ENCODE results near the gene PDE1A. TPM values are rescaled to one million over a fixed set of nuclear protein-coding genes. Genes with fewer than 3 reads are reported as not detected.

The PDE1A gene
- total RNA-seq, 1 experiment from 2014 or later: not detected

- Histone ChIP-seq H2AFZ (ENCODE audit: low read length) (no peak overlapping the region), H3K27me3 (ENCODE audit: low read length) (no peaks in the 10 kb centered on the region; the same call in 1 of the 2 replicates), H3K4me2 (ENCODE audit: low read length) (no peak overlapping the region), H3K9me3 (ENCODE audit: low read length) (0 out of 2 replicates have a peak, but pooled peaks cover 4% of the 10 kb centered on the region), H3K4me3 (ENCODE audit: low read length) (no peak overlapping the region), H3K9me2 (replicated peaks; ENCODE audit: low read length) (no peaks in the 10 kb centered on the region), H3K36me3 (ENCODE audit: low read depth, low read length) (no peaks in the 10 kb centered on the region), H3K27ac (ENCODE audit: low read length) (no peak overlapping the region), H3F3A (ENCODE audit: low read length, unreplicated experiment) (no peaks in the 10 kb centered on the region), H4K20me1 (ENCODE audit: low read length) (no peaks in the 10 kb centered on the region), H3K79me2 (ENCODE audit: low read length) (no peaks in the 10 kb centered on the region), H3K4me1 (ENCODE audit: insufficient read depth, low read length) (no peaks in the 10 kb centered on the region), H3K9ac (ENCODE audit: low read length) (no peak overlapping the region)
- DNase-seq (no peak), ATAC-seq (no peak)
- intact Hi-C loops (cut with micrococcal nuclease): no loop called here
- no TSS peak for BruUV-seq (replicated peaks)
- ChIA-PET CTCF (no interaction called here), POLR2A (ENCODE audit: unreplicated experiment) (no interaction called here)
- TF ChIP-seq EZH2 (IDR thresholded peaks at IDR 0.05; ENCODE audit: low read length, unreplicated experiment): no peak
- TF ChIP-seq CTCF (conservative IDR thresholded peaks at IDR 0.05; ENCODE audit: low read depth, low read length): no peak
- no peak for TF ChIP-seq EZH2phosphoT487 (IDR thresholded peaks at IDR 0.05; ENCODE audit: borderline replicate concordance, low read length)
These were observed 96.2 kb downstream of the PDE1A start for GRCh38 chr2:182330451-182331305.

- POLR2A ChIA-PET (ENCODE audit: unreplicated experiment): no interaction called here
- BruUV-seq (replicated peaks): no TSS peak
- Histone ChIP-seq H3K27me3 (ENCODE audit: low read length) (0 out of 2 replicates have a peak, but pooled peaks cover 5% of the 10 kb centered on the region), H2AFZ (ENCODE audit: low read length) (no peak overlapping the region), H3K4me2 (ENCODE audit: low read length) (no peak overlapping the region), H3K79me2 (ENCODE audit: low read length) (no peaks in the 10 kb centered on the region), H3K9me3 (ENCODE audit: low read length) (0 out of 2 replicates have a peak, but pooled peaks cover 4% of the 10 kb centered on the region), H3K36me3 (ENCODE audit: low read depth, low read length) (no peaks in the 10 kb centered on the region), H3K9me2 (replicated peaks; ENCODE audit: low read length) (no peaks in the 10 kb centered on the region), H4K20me1 (ENCODE audit: low read length) (no peaks in the 10 kb centered on the region), H3K27ac (ENCODE audit: low read length) (no peak overlapping the region), H3F3A (ENCODE audit: low read length, unreplicated experiment) (no peaks in the 10 kb centered on the region), H3K4me3 (ENCODE audit: low read length) (no peak overlapping the region), H3K9ac (ENCODE audit: low read length) (no peak overlapping the region), H3K4me1 (ENCODE audit: insufficient read depth, low read length) (no peaks in the 10 kb centered on the region)
- intact Hi-C loops (cut with micrococcal nuclease): no loop called here
- CTCF ChIA-PET: no interaction called here
- TF ChIP-seq EZH2phosphoT487 (IDR thresholded peaks at IDR 0.05; ENCODE audit: borderline replicate concordance, low read length) (no peak), CTCF (conservative IDR thresholded peaks at IDR 0.05; ENCODE audit: low read depth, low read length) (no peak), EZH2 (IDR thresholded peaks at IDR 0.05; ENCODE audit: low read length, unreplicated experiment) (no peak)
- no peak for ATAC-seq
- DNase-seq: no peak
These were observed 102.2 kb downstream of the PDE1A start for GRCh38 chr2:182324665-182325064.

- CTCF ChIA-PET: no interaction called here
- intact Hi-C loops (cut with micrococcal nuclease): no loop called here
- H3K4me2 ChIP-seq (ENCODE audit: low read length): no peak overlapping the region
- 0 out of 2 replicates have a peak, but pooled peaks cover 7% of the 10 kb centered on the region for H3K27me3 ChIP-seq (ENCODE audit: low read length)
- H3K9me2 ChIP-seq (replicated peaks; ENCODE audit: low read length): no peaks in the 10 kb centered on the region
- H3K4me3 ChIP-seq (ENCODE audit: low read length): no peak overlapping the region
- DNase-seq (no peak), ATAC-seq (no peak)
- TF ChIP-seq EZH2phosphoT487 (IDR thresholded peaks at IDR 0.05; ENCODE audit: borderline replicate concordance, low read length) (no peak), EZH2 (IDR thresholded peaks at IDR 0.05; ENCODE audit: low read length, unreplicated experiment) (no peak), CTCF (conservative IDR thresholded peaks at IDR 0.05; ENCODE audit: low read depth, low read length) (no peak)
- no peaks in the 10 kb centered on the region for H3K36me3 ChIP-seq (ENCODE audit: low read depth, low read length)
- BruUV-seq (replicated peaks): no TSS peak
- no peak overlapping the region for H3K27ac ChIP-seq (ENCODE audit: low read length)
- H3K4me1 ChIP-seq (ENCODE audit: insufficient read depth, low read length): no peaks in the 10 kb centered on the region
- POLR2A ChIA-PET (ENCODE audit: unreplicated experiment): no interaction called here
- H4K20me1 ChIP-seq (ENCODE audit: low read length): no peaks in the 10 kb centered on the region
- H3K9me3 ChIP-seq (ENCODE audit: low read length): no peaks in the 10 kb centered on the region
- H3K9ac ChIP-seq (ENCODE audit: low read length): no peak overlapping the region
- H2AFZ ChIP-seq (ENCODE audit: low read length): no peak overlapping the region
- no peaks in the 10 kb centered on the region for H3F3A ChIP-seq (ENCODE audit: low read length, unreplicated experiment)
- no peaks in the 10 kb centered on the region for H3K79me2 ChIP-seq (ENCODE audit: low read length)
These were observed 105.7 kb downstream of the PDE1A start for GRCh38 chr2:182321096-182321495.

Measured in PC-3 (cell line).